ENCODE measurements around the gene DNM3.

DNM3 gene

DNA sequence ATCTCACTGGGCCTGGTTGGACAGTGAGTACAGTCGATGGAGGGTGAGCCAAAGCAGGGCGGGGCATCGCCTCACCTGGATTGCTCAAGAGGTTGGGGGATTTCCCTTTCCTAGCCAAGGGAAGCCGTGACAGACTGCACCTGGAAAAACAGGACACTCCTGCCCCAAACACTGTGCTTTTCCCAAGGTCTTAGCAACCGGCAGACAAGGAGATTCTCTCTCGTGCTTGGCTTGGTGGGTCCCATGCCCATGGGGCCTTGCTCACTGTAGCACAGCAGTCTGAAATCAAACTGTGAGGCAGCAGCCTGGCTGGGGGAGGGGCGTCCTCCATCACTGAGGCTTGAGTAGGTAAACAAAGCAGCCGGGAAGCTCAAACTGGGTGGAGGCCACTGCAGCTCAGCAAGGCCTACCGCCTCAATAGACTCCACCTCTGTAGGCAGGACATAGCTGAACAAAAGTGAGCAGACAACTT, 590.5 kb downstream of the DNM3 start:
- TF ChIP-seq, protein P1, sequence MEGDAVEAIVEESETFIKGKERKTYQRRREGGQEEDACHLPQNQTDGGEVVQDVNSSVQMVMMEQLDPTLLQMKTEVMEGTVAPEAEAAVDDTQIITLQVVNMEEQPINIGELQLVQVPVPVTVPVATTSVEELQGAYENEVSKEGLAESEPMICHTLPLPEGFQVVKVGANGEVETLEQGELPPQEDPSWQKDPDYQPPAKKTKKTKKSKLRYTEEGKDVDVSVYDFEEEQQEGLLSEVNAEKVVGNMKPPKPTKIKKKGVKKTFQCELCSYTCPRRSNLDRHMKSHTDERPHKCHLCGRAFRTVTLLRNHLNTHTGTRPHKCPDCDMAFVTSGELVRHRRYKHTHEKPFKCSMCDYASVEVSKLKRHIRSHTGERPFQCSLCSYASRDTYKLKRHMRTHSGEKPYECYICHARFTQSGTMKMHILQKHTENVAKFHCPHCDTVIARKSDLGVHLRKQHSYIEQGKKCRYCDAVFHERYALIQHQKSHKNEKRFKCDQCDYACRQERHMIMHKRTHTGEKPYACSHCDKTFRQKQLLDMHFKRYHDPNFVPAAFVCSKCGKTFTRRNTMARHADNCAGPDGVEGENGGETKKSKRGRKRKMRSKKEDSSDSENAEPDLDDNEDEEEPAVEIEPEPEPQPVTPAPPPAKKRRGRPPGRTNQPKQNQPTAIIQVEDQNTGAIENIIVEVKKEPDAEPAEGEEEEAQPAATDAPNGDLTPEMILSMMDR (IDR thresholded peaks at IDR 0.05), result no peak

DNA sequence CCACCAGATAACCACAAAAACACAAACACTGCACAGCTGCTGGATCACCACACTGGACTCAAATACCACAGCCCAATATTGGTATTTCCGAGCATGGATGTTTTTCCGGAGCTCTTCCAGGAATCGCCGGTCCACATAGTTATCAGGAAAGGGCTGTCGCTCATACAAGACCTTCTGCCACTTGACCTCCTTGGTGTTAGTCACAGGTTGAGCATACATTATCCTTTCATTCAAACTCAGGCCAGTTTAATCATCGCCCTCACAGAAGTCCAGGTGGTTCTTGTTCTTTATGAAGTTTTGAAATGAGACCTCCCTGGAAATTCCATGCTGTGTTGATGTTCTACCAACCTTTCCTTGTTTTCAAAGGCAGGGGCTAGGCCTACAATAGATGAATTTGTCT, 601.1 kb downstream of the DNM3 start:
- TF ChIP-seq, protein P1 (IDR thresholded peaks at IDR 0.05), result no peak

DNA sequence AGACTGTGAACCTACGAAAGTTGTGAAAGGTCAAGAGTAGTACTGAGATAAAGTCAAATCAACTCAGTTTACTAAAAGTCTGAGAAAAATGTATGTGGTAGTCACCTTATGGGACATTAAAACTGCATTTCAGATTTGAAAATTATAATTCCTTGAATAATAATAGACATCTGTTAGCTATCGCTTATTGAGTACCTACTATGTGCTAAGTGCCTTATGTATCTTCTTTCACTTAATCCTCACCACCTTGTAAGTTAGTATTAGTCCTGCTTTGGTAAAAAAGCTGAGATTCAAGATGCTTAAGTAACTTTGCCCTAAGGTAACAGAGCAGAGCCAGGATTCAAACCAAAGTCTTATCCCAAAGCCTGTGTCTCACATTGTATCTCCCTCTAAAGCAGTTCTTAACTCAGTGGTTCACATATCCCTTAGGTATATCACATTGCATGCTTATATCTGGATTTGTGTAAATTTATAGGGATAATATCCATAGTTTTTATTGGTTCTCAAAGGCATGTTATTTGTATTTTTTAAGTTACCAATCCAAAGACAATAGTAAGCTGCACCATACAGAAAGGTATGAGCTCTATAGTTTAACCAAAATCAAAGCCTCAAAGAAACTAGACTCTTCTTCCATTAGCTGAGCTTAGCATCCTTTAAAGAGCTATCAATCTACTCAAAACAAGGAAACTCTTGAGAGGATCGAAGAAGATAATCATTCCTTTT, 601.7 kb downstream of the DNM3 start:
- TF ChIP-seq, protein P1 (IDR thresholded peaks at IDR 0.05), result no peak

DNA sequence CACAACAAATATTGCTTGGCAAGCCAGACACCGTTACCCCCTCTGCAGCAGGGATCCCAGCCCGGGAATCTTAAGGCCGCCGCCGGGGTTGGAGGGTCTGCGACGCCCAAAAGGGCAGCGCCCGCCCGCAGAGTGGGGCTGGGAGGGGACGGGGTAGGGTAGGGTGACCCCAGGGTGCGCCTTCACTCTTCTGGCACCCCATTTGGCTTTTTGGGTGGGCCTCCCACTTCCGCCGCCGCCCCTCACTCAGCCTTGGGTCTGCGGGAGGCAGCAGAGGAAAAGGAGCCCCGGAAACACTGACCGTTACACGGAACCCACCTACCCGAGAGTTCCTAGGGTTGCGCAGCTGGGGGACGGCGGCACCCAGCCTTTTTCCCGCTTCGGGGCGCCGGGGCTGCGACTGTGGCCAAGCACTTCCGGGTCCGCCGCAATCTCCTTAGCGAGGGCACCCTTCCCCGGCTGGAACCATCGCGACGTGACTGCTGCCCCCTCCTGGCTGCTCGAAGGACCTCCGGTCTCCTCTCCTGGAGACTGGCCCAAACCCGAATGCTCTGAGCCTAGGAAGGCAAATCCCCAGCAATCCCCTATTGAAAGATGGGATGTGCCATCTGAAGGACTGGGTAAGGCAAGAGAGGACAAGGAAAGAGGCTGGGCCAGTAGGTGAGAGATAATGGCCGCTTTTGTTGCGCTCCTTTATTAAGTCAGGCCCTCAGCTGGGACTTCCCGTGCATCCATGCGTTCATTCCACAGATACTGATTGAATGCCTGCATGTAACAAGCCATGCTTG, 602.6 kb downstream of the DNM3 start, which contains the start of gene PIGC:
TSS of gene PIGC (minus strand) at position 404 of the 788 bp plus-strand sequence. CDS start 1,447 bp downstream, outside the sequence.
- TF ChIP-seq, protein P1 (IDR thresholded peaks at IDR 0.05), result peak; percentile 95

DNA sequence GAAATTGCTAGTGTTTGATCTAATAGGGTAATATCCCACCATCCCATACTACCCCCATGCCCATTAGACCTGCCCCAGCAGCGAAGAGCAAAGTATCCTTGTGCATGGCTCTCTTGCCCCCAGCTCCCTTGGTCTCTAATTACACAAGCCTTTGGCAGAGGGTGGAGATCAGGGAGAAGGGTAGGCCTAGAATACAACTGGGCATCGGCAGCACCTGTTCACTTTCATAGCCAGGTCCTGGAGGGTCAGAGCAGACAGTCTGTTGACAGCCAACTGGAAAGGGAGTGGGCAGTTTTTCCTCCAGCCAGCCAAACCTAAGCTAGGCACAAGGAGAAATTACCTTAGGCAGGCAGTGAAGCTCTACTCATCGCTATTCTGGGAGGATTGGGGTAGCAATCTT, 605.2 kb downstream of the DNM3 start:
- TF ChIP-seq, protein P1 (IDR thresholded peaks at IDR 0.05), result no peak

DNA sequence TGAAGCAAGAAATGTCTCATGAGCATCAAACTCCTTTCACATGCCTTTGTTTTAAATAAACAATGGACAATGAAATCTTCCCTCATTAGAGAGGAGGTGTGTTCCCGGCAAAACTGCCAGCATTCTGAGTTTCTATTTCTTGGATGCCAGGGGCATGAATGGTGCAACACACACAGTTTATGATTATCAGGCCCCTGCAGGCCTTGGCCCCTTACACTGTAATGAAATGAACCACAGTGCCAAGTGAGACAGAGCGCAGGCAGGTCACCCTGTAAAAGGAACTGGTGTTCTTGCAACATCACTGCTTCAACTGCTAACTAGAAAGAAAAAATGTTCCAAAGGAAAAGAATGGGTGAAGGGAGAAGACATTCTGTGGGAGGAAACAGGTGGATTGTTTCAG, 606.3 kb downstream of the DNM3 start:
- TF ChIP-seq, protein P1 (IDR thresholded peaks at IDR 0.05), result no peak

DNA sequence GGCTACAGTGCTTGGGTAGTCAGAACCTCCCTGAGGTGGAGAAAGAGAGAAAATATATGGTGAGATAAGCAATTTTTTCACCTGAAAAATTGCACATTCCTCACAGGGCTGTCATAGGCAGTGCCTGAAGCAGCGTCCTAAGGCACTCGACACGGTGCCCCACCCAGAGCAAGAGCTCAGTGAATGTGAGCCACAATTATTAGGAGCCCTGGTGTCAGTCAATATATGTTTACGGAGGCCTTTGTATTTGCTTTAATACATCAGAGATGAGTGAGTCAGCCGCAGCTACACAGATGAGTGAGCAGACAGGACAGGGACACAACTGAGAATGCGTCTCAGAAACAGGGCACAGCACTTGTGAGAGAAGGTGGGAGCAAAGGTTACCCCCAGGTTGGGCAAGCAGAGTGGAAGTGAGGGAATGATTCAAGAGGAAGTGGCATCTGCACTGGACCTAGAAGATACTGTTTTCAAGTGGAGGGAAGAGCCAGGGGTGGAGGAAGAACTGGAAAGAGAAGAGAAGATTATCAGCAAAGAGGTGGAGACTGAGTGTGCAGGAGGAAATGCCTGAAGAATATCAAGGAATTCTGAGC, 607.8 kb downstream of the DNM3 start:
- TF ChIP-seq, protein P1 (IDR thresholded peaks at IDR 0.05), result no peak

All from LNCAP (cell line).